HG02798 (cell line): ENCODE results near the gene PDE4D.

Source experiments
- ATAC-seq: cut with Tn5 transposase; IDR thresholded peaks from one replicate; pipeline ENCODE4 v1.9.1; 2021; ENCODE audit warnings: mild to moderate bottlenecking; ENCODE audit not compliant: unreplicated experiment, poor library complexity

PDE4D gene

GRCh38 chr5:59716029-59716428 lies 177.5 kb downstream of the PDE4D start:
- no peak for ATAC-seq

- no peak for ATAC-seq
These were observed 178.3 kb downstream of the PDE4D start for GRCh38 chr5:59715228-59715627.

GRCh38 chr5:59713498-59713844 lies 180.1 kb downstream of the PDE4D start:
- no peak for ATAC-seq

GRCh38 chr5:59712836-59713497 lies 180.6 kb downstream of the PDE4D start:
- no peak for ATAC-seq

GRCh38 chr5:59711310-59711709 lies 182.2 kb downstream of the PDE4D start:
- ATAC-seq: no peak

GRCh38 chr5:59709846-59710245 lies 183.7 kb downstream of the PDE4D start:
- no peak for ATAC-seq

GRCh38 chr5:59709346-59709821 lies 184.1 kb downstream of the PDE4D start:
- no peak for ATAC-seq

GRCh38 chr5:59704936-59705335 lies 188.6 kb downstream of the PDE4D start:
- no peak for ATAC-seq

- ATAC-seq: no peak
These were observed 189.7 kb downstream of the PDE4D start for GRCh38 chr5:59703789-59704188.

GRCh38 chr5:59698207-59699178 lies 195.0 kb downstream of the PDE4D start:
- ATAC-seq: no peak

- no peak for ATAC-seq
These were observed 199.1 kb downstream of the PDE4D start for GRCh38 chr5:59694411-59694810.

- no peak for ATAC-seq
These were observed 199.8 kb downstream of the PDE4D start for GRCh38 chr5:59693492-59694309.

GRCh38 chr5:59685793-59686192 lies 207.7 kb downstream of the PDE4D start:
- peak; percentile 73 for ATAC-seq

- ATAC-seq: no peak
These were observed 208.4 kb downstream of the PDE4D start for GRCh38 chr5:59685191-59685530.

GRCh38 chr5:59684388-59685190 lies 208.9 kb downstream of the PDE4D start:
- no peak for ATAC-seq

GRCh38 chr5:59683311-59683710 lies 210.2 kb downstream of the PDE4D start:
- ATAC-seq: no peak

- no peak for ATAC-seq
These were observed 211.0 kb downstream of the PDE4D start for GRCh38 chr5:59682542-59682941.

- no peak for ATAC-seq
These were observed 214.6 kb downstream of the PDE4D start for GRCh38 chr5:59678943-59679342.

- ATAC-seq: no peak
These were observed 218.8 kb downstream of the PDE4D start for GRCh38 chr5:59674763-59675162.
